IMR-90 (cell line): ENCODE results near the gene TMEM221. TPM values are rescaled to one million over a fixed set of nuclear protein-coding genes. Genes with fewer than 3 reads are reported as not detected.

Experiments
- ATAC-seq: fragments of 200-7000 bp; cut with Tn5 transposase; 2 replicates; pipeline ENCODE4 v1.9.1; 2020; ENCODE audit warnings: low read depth, mild to moderate bottlenecking, moderate library complexity
- BruUV-seq: library from RNA; stranded (reverse); fragments of 400-500 nt; replicated peaks from 2 replicates; lab custom pipeline; 2021; lab: Mats Ljungman, UMichigan
- CTCF ChIA-PET: fragments of 300-600 bp; formaldehyde crosslinking; extraction: SDS; loops from one replicate; lab custom pipeline; 2021; ENCODE audit warnings: antibody characterized with exemption; lab: Yijun Ruan, JAX
- POLR2A ChIA-PET: fragments of 300-600 bp; sonication (Branson Sonifier 250); formaldehyde crosslinking; loops from one replicate; lab custom pipeline; 2022; ENCODE audit warnings: antibody characterized with exemption; ENCODE audit not compliant: unreplicated experiment; lab: Charles Lee
- DNase-seq: peaks from one replicate; pipeline ENCODE4 v3.0.0; 2013
- H2AFZ ChIP-seq: replicated peaks from 2 replicates; pipeline ENCODE3; 2013; ENCODE audit warnings: low read length, mild to moderate bottlenecking; ENCODE audit not compliant: poor library complexity
- H2AK5ac ChIP-seq: 2 replicates; pipeline ENCODE4 v1.6.1; 2013; ENCODE audit warnings: low read depth, low read length, inconsistent platforms
- H2AK9ac ChIP-seq: replicated peaks from 2 replicates; pipeline ENCODE3; 2013; ENCODE audit warnings: mild to moderate bottlenecking, low read depth, low read length, moderate library complexity; ENCODE audit not compliant: poor library complexity
- H2BK120ac ChIP-seq: 2 replicates; pipeline ENCODE4 v1.6.1; 2013; ENCODE audit warnings: low read depth, low read length, inconsistent platforms
- H2BK15ac ChIP-seq: 3 replicates; pipeline ENCODE4 v1.6.1; 2013; ENCODE audit warnings: low read depth, low read length, inconsistent platforms
- H2BK20ac ChIP-seq: 2 replicates; pipeline ENCODE4 v1.6.1; 2013; ENCODE audit warnings: low read depth, mild to moderate bottlenecking, inconsistent platforms, low read length, moderate library complexity
- H2BK5ac ChIP-seq: 2 replicates; pipeline ENCODE4 v1.6.1; 2013; ENCODE audit warnings: mild to moderate bottlenecking, low read depth, low read length, inconsistent platforms; ENCODE audit not compliant: poor library complexity, severe bottlenecking
- H3K14ac ChIP-seq: replicated peaks from 2 replicates; pipeline ENCODE4 v1.6.1; 2013; ENCODE audit warnings: low read depth, low read length, inconsistent platforms
- H3K18ac ChIP-seq: 2 replicates; pipeline ENCODE4 v1.6.1; 2013; ENCODE audit warnings: low read depth, low read length, control low read depth
- H3K23ac ChIP-seq: 2 replicates; pipeline ENCODE4 v1.6.1; 2013; ENCODE audit warnings: low read depth, low read length, inconsistent platforms
- H3K27ac ChIP-seq: 2 replicates; pipeline ENCODE4 v1.5.1; 2013; ENCODE audit warnings: mild to moderate bottlenecking, control low read depth, low read length; ENCODE audit not compliant: insufficient read depth
- H3K27me3 ChIP-seq: 2 replicates; pipeline ENCODE4 v1.6.1; 2013; ENCODE audit warnings: low read length; ENCODE audit not compliant: control insufficient read depth, insufficient read depth
- H3K36me3 ChIP-seq: 2 replicates; pipeline ENCODE4 v1.6.1; 2013; ENCODE audit warnings: low read length, mixed read lengths; ENCODE audit not compliant: control insufficient read depth, insufficient read depth
- H3K4ac ChIP-seq: 2 replicates; pipeline ENCODE4 v1.6.1; 2013; ENCODE audit warnings: low read depth, low read length, inconsistent platforms
- H3K4me1 ChIP-seq: 2 replicates; pipeline ENCODE4 v1.6.1; 2013; ENCODE audit warnings: low read length, mixed read lengths; ENCODE audit not compliant: control insufficient read depth, insufficient read depth
- H3K4me2 ChIP-seq: 2 replicates; pipeline ENCODE4 v1.6.1; 2013; ENCODE audit warnings: low read depth, mild to moderate bottlenecking, control low read depth, low read length, moderate library complexity
- H3K4me3 ChIP-seq: 2 replicates; pipeline ENCODE4 v1.5.1; 2013; ENCODE audit warnings: low read depth, mild to moderate bottlenecking, control low read depth, low read length, moderate library complexity; ENCODE audit not compliant: insufficient read depth
- H3K56ac ChIP-seq: 2 replicates; pipeline ENCODE4 v1.6.1; 2013; ENCODE audit warnings: low read length, inconsistent platforms; ENCODE audit not compliant: insufficient read depth; ENCODE audit errors: extremely low read depth
- H3K79me1 ChIP-seq, 2 experiments: 2 replicates each; pipeline ENCODE4 v1.6.1; 2013; ENCODE audit warnings: low read length in 2 of 2, inconsistent platforms in 1 of 2, low read depth in 1 of 2
- H3K9ac ChIP-seq: 2 replicates; pipeline ENCODE4 v1.6.1; 2013; ENCODE audit warnings: low read depth, low read length, control low read depth
- H3K9me1 ChIP-seq: 2 replicates; pipeline ENCODE4 v1.6.1; 2013; ENCODE audit warnings: low read length, inconsistent platforms; ENCODE audit not compliant: insufficient read depth
- H3K9me3 ChIP-seq: 2 replicates; pipeline ENCODE4 v1.6.1; 2013; ENCODE audit warnings: low read length; ENCODE audit not compliant: control insufficient read depth, insufficient read depth
- H4K20me1 ChIP-seq: 2 replicates; pipeline ENCODE4 v1.6.1; 2013; ENCODE audit warnings: low read length, inconsistent platforms; ENCODE audit not compliant: insufficient read depth
- H4K5ac ChIP-seq: 2 replicates; pipeline ENCODE4 v1.6.1; 2013; ENCODE audit warnings: mild to moderate bottlenecking, low read depth, low read length, control low read depth
- H4K8ac ChIP-seq, 2 experiments: 2 replicates each; pipeline ENCODE4 v1.6.1; 2013; ENCODE audit warnings: low read depth in 2 of 2, low read length in 2 of 2, control low read depth in 1 of 2, inconsistent platforms in 1 of 2
- H4K91ac ChIP-seq: 2 replicates; pipeline ENCODE4 v1.6.1; 2013; ENCODE audit warnings: low read depth, low read length, inconsistent platforms; ENCODE audit not compliant: insufficient read depth
- CHD1 ChIP-seq: IDR thresholded peaks from 2 replicates; pipeline ENCODE4 v1.6.1; 2012; ENCODE audit warnings: low read depth, low read length, improper control_type of control experiment
- MAZ ChIP-seq: IDR thresholded peaks from 2 replicates; pipeline ENCODE4 v1.6.1; 2012; ENCODE audit warnings: low read depth, mild to moderate bottlenecking, low read length, improper control_type of control experiment, moderate library complexity, borderline replicate concordance
- NFE2L2 ChIP-seq: fragments of 150-350 bp; IDR thresholded peaks from 2 replicates; pipeline ENCODE4 v1.6.1; 2016; ENCODE audit warnings: low read depth, mild to moderate bottlenecking, low read length
- RCOR1 ChIP-seq: IDR thresholded peaks from 2 replicates; pipeline ENCODE4 v1.6.1; 2012; ENCODE audit warnings: mild to moderate bottlenecking, low read length, improper control_type of control experiment; ENCODE audit not compliant: insufficient replicate concordance
- WGBS, 2 experiments: methylation state at CpG; one replicate each; pipeline versions ENCODE4 v1.1.5 to v1.1.7; 2013; ENCODE audit warnings: missing lambda C conversion rate in 2 of 2; ENCODE audit not compliant: insufficient read length in 1 of 2; ENCODE audit errors: extremely low coverage in 2 of 2; 5-methylcytosine and 5-hydroxymethylcytosine counted together
- dilution Hi-C: fragments of 300-500 bp; cut with HindIII; formaldehyde crosslinking; loops from one replicate; pipeline ENCODE4 v1.14.3; 2018; ENCODE audit warnings: low sequenced_read_pairs; ENCODE audit not compliant: unreplicated experiment
- in situ Hi-C: fragments of 300-500 bp; cut with MboI; formaldehyde crosslinking; loops from 3 replicates; pipeline ENCODE4 v1.14.3; 2019; ENCODE audit warnings: low sequenced_read_pairs, inconsistent platforms, mixed read lengths
- intact Hi-C: fragments of 100-400 bp; cut with micrococcal nuclease; formaldehyde crosslinking; loops from 2 replicates; pipeline ENCODE4 v1.10.0; 2022
- polyA plus RNA-seq, 3 experiments: library from polyadenylated mRNA; depleted of rRNA; stranded (reverse); fragments of >200 nt; gene quantifications; 2 replicates each; pipeline ENCODE4 v1.2.3, GENCODE V29; 2012; ENCODE audit warnings: low replicate concordance in 1 of 3
- total RNA-seq: library from RNA; depleted of rRNA; stranded (reverse); fragments of >200 nt; gene quantifications from 2 replicates; pipeline ENCODE4 v1.2.3, GENCODE V29; 2012

Gene TMEM221
- total and polyA plus RNA-seq, 2 of the 4 experiments (the other 2 are of a cell fraction) = 0.12 TPM; not detected in 1

DNA sequence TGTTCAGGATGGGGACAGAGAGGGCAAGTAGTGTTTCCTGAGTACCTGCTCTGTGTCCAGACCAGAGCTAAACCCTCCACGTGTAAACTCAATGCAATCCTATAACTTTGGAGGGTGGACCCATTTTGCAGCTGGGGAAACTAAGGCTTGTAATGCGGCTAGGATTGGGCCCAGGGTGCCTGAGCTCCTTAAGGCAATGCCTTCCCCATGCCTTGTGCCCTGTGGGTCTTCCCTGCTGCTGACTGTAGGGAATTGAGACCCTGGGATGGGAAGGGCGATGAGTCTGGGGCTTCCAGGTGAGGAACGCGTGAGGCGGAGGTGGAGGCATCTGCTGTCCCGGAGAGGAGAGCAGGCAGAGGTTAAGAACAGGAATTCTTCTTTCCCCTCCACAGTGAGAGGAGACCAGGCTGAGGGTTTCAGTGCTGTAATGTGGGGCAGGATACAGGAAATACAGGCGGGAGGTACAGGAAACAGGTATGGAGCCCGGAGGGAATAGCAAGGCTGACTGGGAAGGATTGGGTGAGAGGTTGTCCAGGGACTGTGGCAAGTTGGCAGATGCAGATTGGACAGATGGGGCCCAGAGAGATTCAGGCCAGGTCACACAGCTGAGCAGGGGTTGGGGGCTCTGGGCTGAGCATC, 41.0 kb upstream of the TMEM221 start:
- no peak overlapping the region for H3K27ac ChIP-seq
- no peak for DNase-seq
- TF ChIP-seq CHD1 = no peak
- TF ChIP-seq NFE2L2 = no peak
- no peak for TF ChIP-seq MAZ
- TF ChIP-seq RCOR1 = no peak
- H2BK15ac ChIP-seq = no peak overlapping the region
- no peak overlapping the region for H4K5ac ChIP-seq
- H2AK5ac ChIP-seq = no peak overlapping the region
- no peak for ATAC-seq
- dilution Hi-C loops (no loop called here), in situ Hi-C loops (no loop called here), intact Hi-C loops (loop anchor here (10.0 kb wide), 1 partner anchor 275 kb away; no protein-coding TSS in a partner anchor)
- no peak overlapping the region for H4K91ac ChIP-seq
- peaks cover 0 to 10% of the 10 kb centered on the region in 2 experiments; a peak in 1 of 4 replicates for H3K79me1 ChIP-seq
- H3K36me3 ChIP-seq = peaks cover 12% of the 10 kb centered on the region
- WGBS, 2 experiments = no CpG with 5 or more reads among the region's 9 CpGs
- no peak overlapping the region for H3K23ac ChIP-seq
- H2BK20ac ChIP-seq = no peak overlapping the region
- H3K9ac ChIP-seq = no peak overlapping the region
- ChIA-PET CTCF (no interaction called here), POLR2A (no interaction called here)
- no peaks in the 10 kb centered on the region for H3K9me3 ChIP-seq
- peaks cover 9% of the 10 kb centered on the region for H4K20me1 ChIP-seq
- H3K4me1 ChIP-seq = no peaks in the 10 kb centered on the region; the same call in 1 of the 2 replicates
- H4K8ac ChIP-seq = no peak overlapping the region
- H3K4me3 ChIP-seq = no peak overlapping the region
- no peak overlapping the region for H2BK5ac ChIP-seq
- no peak overlapping the region for H3K18ac ChIP-seq
- no peaks in the 10 kb centered on the region for H3K27me3 ChIP-seq
- no peak overlapping the region for H2AFZ ChIP-seq
- no peak overlapping the region for H3K14ac ChIP-seq
- no peak overlapping the region for H3K4ac ChIP-seq
- H3K9me1 ChIP-seq = no peaks in the 10 kb centered on the region; the same call in 1 of the 2 replicates
- BruUV-seq = no TSS peak
- no peak overlapping the region for H3K4me2 ChIP-seq
- no peak overlapping the region for H2AK9ac ChIP-seq
- no peak overlapping the region for H3K56ac ChIP-seq
- H2BK120ac ChIP-seq = no peak overlapping the region
